Gastrocnemius medialis (tissue), 4 donors: ENCODE data around the gene ADAP1.

Experiments used
- POLR2A ChIP-seq, 2 donors: fragments of 450-650 bp; IDR thresholded peaks; one replicate each; pipeline ENCODE4 v1.6.1; 2017; ENCODE audit warnings: antibody characterized with exemption in 2 of 2, mild to moderate bottlenecking in 2 of 2, moderate library complexity in 2 of 2
- TF ChIP-seq, protein P1 (sequence below), 5 experiments: fragments of 450-650 bp in 3 of 5; fragments of 200-600 bp in 2 of 5; sonication (generic) in 2 of 5; IDR thresholded peaks in 4 of 5; conservative IDR thresholded peaks in 1 of 5; 1 replicate in 4 of 5; 2 replicates in 1 of 5; pipeline ENCODE4 v1.5.1; 2016 to 2019; ENCODE audit warnings: antibody characterized with exemption in 5 of 5, mild to moderate bottlenecking in 3 of 5, moderate library complexity in 3 of 5

DNA sequence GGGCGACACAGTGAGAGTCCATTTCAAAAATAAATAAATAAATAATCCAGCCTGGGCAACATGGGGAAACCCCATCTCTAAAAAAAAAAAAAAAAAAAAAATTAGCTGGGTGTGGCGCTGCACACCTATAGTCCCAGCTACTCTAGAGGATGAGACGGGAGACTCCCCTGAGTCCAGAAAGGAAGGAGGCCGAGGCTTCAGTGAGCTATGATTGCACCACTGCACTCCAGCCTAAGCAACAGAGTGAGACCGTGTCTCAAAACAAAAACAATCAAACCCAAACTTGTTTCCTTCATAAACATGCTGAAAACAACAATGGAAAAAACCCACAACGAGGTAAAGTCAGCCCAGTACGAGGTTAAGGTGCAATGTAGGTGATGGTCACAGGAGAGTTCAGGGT lies 19.7 kb upstream of the ADAP1 start:
- TF ChIP-seq, protein P1, sequence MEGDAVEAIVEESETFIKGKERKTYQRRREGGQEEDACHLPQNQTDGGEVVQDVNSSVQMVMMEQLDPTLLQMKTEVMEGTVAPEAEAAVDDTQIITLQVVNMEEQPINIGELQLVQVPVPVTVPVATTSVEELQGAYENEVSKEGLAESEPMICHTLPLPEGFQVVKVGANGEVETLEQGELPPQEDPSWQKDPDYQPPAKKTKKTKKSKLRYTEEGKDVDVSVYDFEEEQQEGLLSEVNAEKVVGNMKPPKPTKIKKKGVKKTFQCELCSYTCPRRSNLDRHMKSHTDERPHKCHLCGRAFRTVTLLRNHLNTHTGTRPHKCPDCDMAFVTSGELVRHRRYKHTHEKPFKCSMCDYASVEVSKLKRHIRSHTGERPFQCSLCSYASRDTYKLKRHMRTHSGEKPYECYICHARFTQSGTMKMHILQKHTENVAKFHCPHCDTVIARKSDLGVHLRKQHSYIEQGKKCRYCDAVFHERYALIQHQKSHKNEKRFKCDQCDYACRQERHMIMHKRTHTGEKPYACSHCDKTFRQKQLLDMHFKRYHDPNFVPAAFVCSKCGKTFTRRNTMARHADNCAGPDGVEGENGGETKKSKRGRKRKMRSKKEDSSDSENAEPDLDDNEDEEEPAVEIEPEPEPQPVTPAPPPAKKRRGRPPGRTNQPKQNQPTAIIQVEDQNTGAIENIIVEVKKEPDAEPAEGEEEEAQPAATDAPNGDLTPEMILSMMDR (IDR thresholded peaks at IDR 0.05 in 4 of 5, conservative IDR thresholded peaks at IDR 0.05 in 1 of 5), result no peak
- TF ChIP-seq POLR2A (IDR thresholded peaks at IDR 0.05), result no peak
